Measurements from ENCODE around the gene BMP2K. TPM values are rescaled to one million over a fixed set of nuclear protein-coding genes. Genes with fewer than 3 reads are reported as not detected.
"Not testable (repeated sequence)": the region's sequence is repeated elsewhere in the genome, so short reads cannot be mapped to it uniquely, and the experiment has no call there.

The BMP2K gene
- total and polyA plus RNA-seq, 2 experiments from 2014 or later: 8.2 to 32.5 TPM

GRCh38 chr4:78839676-78840075, 63.5 kb downstream of the BMP2K start:
- H3K27ac Mint-ChIP-seq; ATAC-seq; H3K9me2 ChIP-seq (ENCODE audit: insufficient read depth); H3K36me3 ChIP-seq (ENCODE audit: insufficient read depth); H3K4me1 ChIP-seq (ENCODE audit: insufficient read depth); H3F3A ChIP-seq (replicated peaks; ENCODE audit: low read depth); H3K27me3 ChIP-seq (ENCODE audit: insufficient read depth); H3K79me2 ChIP-seq (replicated peaks; ENCODE audit: insufficient read depth); H3K4me3 Mint-ChIP-seq; H3K4me3 ChIP-seq; H4K20me1 ChIP-seq (replicated peaks; ENCODE audit: insufficient read depth); H3K27ac ChIP-seq (ENCODE audit: low read depth); H3K4me2 ChIP-seq; DNase-seq (ENCODE audit: low spot score); H3K9me3 Mint-ChIP-seq; H3K4me1 Mint-ChIP-seq; H2AFZ ChIP-seq; H3K27me3 Mint-ChIP-seq (ENCODE audit: insufficient read depth, low read depth, poor library complexity): not testable (repeated sequence)
- peaks cover 29% of the 10 kb centered on the region; the same call in 2 of the 3 replicates for H3K36me3 Mint-ChIP-seq (ENCODE audit: low read depth)

GRCh38 chr4:78840286-78840685, 64.1 kb downstream of the BMP2K start:
- not testable (repeated sequence) for H3K4me1 Mint-ChIP-seq; H3K36me3 ChIP-seq (ENCODE audit: insufficient read depth); H3K9me3 Mint-ChIP-seq; H2AFZ ChIP-seq; H3K27me3 ChIP-seq (ENCODE audit: insufficient read depth); H3K4me3 ChIP-seq; H3F3A ChIP-seq (replicated peaks; ENCODE audit: low read depth); H3K27ac Mint-ChIP-seq; H3K27ac ChIP-seq (ENCODE audit: low read depth); ATAC-seq; H4K20me1 ChIP-seq (replicated peaks; ENCODE audit: insufficient read depth); H3K4me1 ChIP-seq (ENCODE audit: insufficient read depth); H3K4me2 ChIP-seq; H3K27me3 Mint-ChIP-seq (ENCODE audit: insufficient read depth, low read depth, poor library complexity); H3K4me3 Mint-ChIP-seq; H3K9me2 ChIP-seq (ENCODE audit: insufficient read depth); H3K79me2 ChIP-seq (replicated peaks; ENCODE audit: insufficient read depth)
- H3K36me3 Mint-ChIP-seq (ENCODE audit: low read depth): peaks cover 29% of the 10 kb centered on the region; the same call in 2 of the 3 replicates
- DNase-seq (ENCODE audit: low spot score): peak; percentile 7

- H3K4me1 ChIP-seq (ENCODE audit: insufficient read depth): no peaks in the 10 kb centered on the region
- H3K4me1 Mint-ChIP-seq: no peaks in the 10 kb centered on the region
- no peaks in the 10 kb centered on the region for H3K27me3 Mint-ChIP-seq (ENCODE audit: insufficient read depth, low read depth, poor library complexity)
- H3K27ac Mint-ChIP-seq: no peak overlapping the region
- no peaks in the 10 kb centered on the region for H3K36me3 Mint-ChIP-seq (ENCODE audit: low read depth)
- H3F3A ChIP-seq (replicated peaks; ENCODE audit: low read depth): no peaks in the 10 kb centered on the region
- H3K9me2 ChIP-seq (ENCODE audit: insufficient read depth): no peaks in the 10 kb centered on the region
- DNase-seq (ENCODE audit: low spot score) (no peak), ATAC-seq (no peak)
- H3K79me2 ChIP-seq (replicated peaks; ENCODE audit: insufficient read depth): no peaks in the 10 kb centered on the region
- no peak overlapping the region for H3K4me3 Mint-ChIP-seq
- H3K4me2 ChIP-seq: no peak overlapping the region
- no peaks in the 10 kb centered on the region for H4K20me1 ChIP-seq (replicated peaks; ENCODE audit: insufficient read depth)
- H3K27me3 ChIP-seq (ENCODE audit: insufficient read depth): no peaks in the 10 kb centered on the region
- H3K4me3 ChIP-seq: no peak overlapping the region
- H3K9me3 Mint-ChIP-seq: no peaks in the 10 kb centered on the region
- no peak overlapping the region for H2AFZ ChIP-seq
- no peak overlapping the region for H3K27ac ChIP-seq (ENCODE audit: low read depth)
- no peaks in the 10 kb centered on the region for H3K36me3 ChIP-seq (ENCODE audit: insufficient read depth)
- TF ChIP-seq CTCF (conservative IDR thresholded peaks at IDR 0.05; ENCODE audit: low read depth in 2 of 2) (no peak), JUNB (IDR thresholded peaks at IDR 0.05; ENCODE audit: unreplicated experiment) (no peak), EZH2phosphoT487 (IDR thresholded peaks at IDR 0.05; ENCODE audit: unreplicated experiment) (no peak), REST (IDR thresholded peaks at IDR 0.05; ENCODE audit: unreplicated experiment) (no peak), NANOG (IDR thresholded peaks at IDR 0.05; ENCODE audit: borderline replicate concordance) (no peak), EZH2 (IDR thresholded peaks at IDR 0.05; ENCODE audit: low read depth, unreplicated experiment) (no peak), POLR2AphosphoS5 (IDR thresholded peaks at IDR 0.05; ENCODE audit: low read depth) (no peak), CREB1 (CRISPR knock-in tag; IDR thresholded peaks at IDR 0.05; ENCODE audit: low read depth) (no peak), ZNF331 (CRISPR knock-in tag; IDR thresholded peaks at IDR 0.05; ENCODE audit: low read depth) (no peak)
Observed at GRCh38 chr4:78845472-78845871, 69.3 kb downstream of the BMP2K start.

Measured in GM23338 (cell line).